Measurements from ENCODE around the gene ATAD3C.
"Not testable (repeated sequence)": the region's sequence is repeated elsewhere in the genome, so short reads cannot be mapped to it uniquely, and the experiment has no call there.

Gene ATAD3C

DNA sequence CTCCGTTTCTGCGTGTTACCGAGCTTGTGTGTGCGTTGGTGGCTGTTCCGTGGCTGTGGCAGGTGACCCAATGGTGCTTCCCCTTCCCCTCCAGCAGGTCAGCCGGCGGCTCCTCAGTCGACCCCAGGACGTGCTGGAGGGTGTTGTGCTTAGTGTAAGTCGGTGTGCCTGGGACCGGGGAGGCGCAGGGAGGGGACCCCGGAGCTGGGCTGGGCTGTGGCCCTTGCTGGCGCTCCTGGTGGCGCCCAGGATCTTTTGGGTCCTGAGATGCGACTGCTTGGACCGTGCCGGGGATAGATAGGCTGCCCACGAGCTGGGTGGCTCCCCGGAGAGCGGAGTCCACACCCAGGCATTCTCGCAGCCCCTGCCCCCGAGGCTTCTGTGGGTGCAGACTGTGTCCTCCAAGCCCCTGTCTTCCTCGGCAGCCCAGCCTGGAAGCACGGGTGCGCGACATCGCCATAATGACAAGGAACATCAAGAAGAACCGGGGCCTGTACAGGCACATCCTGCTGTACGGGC, 5.9 kb downstream of the ATAD3C start:
- Histone ChIP-seq H3K9me3 (ENCODE audit: control insufficient read depth, insufficient read depth, low read depth, low read length) (no peaks in the 10 kb centered on the region), H3K4me1 (ENCODE audit: control insufficient read depth, insufficient read depth, low read length) (no peaks in the 10 kb centered on the region), H3K36me3 (ENCODE audit: control insufficient read depth in 2 of 2, insufficient read depth in 1 of 2, low read length in 2 of 2) (no peaks in the 10 kb centered on the region), H3K4me3 (ENCODE audit: low read depth, low read length) (no peak overlapping the region), H3K27ac (ENCODE audit: extremely low read depth, low read depth, low read length) (no peak overlapping the region)
- ChIA-PET POLR2A (interaction anchor here (0.7 kb wide), 1 partner anchor 68 kb away, joined by 4 read pairs; no protein-coding TSS in a partner anchor), CTCF (interaction anchor here (1.2 kb wide), 1 partner anchor 14 kb away, joined by 6 read pairs; no protein-coding TSS in a partner anchor)
- TF ChIP-seq ZNF549 (tag by site-specific recombination; IDR thresholded peaks at IDR 0.05) (no peak), ZNF596 (tag by site-specific recombination; IDR thresholded peaks at IDR 0.05) (no peak), ZNF202 (tag by site-specific recombination; IDR thresholded peaks at IDR 0.05; ENCODE audit: borderline replicate concordance) (no peak), HIC1 (tag by site-specific recombination; IDR thresholded peaks at IDR 0.05) (no peak), ZNF416 (tag by site-specific recombination; IDR thresholded peaks at IDR 0.05) (no peak)

GRCh38 chr1:1455934-1456333, 6.4 kb downstream of the ATAD3C start:
- CTCF ChIA-PET; H3K9me3 ChIP-seq (ENCODE audit: control insufficient read depth, insufficient read depth, low read depth, low read length); POLR2A ChIA-PET; H3K4me3 ChIP-seq (ENCODE audit: low read depth, low read length); H3K4me1 ChIP-seq (ENCODE audit: control insufficient read depth, insufficient read depth, low read length); H3K36me3 ChIP-seq (ENCODE audit: control insufficient read depth in 2 of 2, insufficient read depth in 1 of 2, low read length in 2 of 2); H3K27ac ChIP-seq (ENCODE audit: extremely low read depth, low read depth, low read length): not testable (repeated sequence)

DNA sequence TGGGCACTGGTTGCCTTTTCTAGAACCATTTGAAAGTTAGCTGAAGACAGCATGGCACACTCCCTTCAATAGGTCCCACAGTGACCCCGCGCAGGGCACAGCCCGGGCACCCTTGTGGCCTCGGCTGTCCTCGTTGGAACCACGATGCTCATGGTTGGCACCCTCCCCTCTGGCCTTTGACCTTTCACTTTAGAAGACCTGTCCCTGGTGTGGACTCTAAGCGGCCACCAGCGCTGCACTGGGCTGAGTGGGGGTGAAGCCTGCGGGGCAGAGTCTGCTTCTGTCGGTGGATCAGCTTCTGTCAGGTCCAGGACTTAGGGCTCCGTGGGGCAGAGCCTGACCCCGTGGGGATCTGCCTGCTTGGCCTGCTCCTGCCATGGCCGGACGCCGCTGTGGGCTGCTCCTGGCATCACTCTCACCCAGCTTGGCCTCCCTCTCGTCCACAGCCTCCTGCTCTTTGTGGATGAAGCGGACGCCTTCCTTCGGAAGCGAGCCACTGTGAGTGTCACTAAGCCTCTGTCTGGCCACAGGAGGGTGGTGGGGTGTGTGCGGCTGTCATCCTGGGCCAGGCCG, 7.3 kb downstream of the ATAD3C start:
- H3K4me3 ChIP-seq (ENCODE audit: low read depth, low read length); H3K36me3 ChIP-seq (ENCODE audit: control insufficient read depth in 2 of 2, insufficient read depth in 1 of 2, low read length in 2 of 2); H3K4me1 ChIP-seq (ENCODE audit: control insufficient read depth, insufficient read depth, low read length); H3K9me3 ChIP-seq (ENCODE audit: control insufficient read depth, insufficient read depth, low read depth, low read length); CTCF ChIA-PET; H3K27ac ChIP-seq (ENCODE audit: extremely low read depth, low read depth, low read length): not testable (repeated sequence)
- POLR2A ChIA-PET: interaction anchor here (0.8 kb wide), 1 partner anchor 46 kb away, joined by 3 read pairs; no protein-coding TSS in a partner anchor

DNA sequence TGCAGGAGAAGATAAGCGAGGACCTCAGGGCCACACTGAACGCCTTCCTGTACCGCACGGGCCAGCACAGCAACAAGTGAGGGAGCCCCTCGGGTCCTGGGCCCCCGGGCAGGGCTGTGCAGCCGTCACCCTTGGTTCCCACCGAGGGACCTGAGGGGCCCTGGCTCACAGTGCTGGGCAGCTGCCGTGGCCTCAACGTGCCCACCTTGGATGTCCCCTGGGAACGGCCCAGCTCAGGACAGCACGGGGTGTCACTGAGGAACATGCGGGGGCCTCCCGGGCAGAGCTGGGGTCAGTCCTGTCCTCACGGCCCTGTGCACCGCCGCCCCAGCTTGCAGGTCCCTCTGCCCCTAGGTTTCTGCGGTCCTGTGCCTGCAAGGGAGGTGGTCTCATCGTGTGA, 9.7 kb downstream of the ATAD3C start:
- H3K36me3 ChIP-seq (ENCODE audit: control insufficient read depth in 2 of 2, insufficient read depth in 1 of 2, low read length in 2 of 2); CTCF ChIA-PET; H3K27ac ChIP-seq (ENCODE audit: extremely low read depth, low read depth, low read length); H3K4me1 ChIP-seq (ENCODE audit: control insufficient read depth, insufficient read depth, low read length); H3K9me3 ChIP-seq (ENCODE audit: control insufficient read depth, insufficient read depth, low read depth, low read length); H3K4me3 ChIP-seq (ENCODE audit: low read depth, low read length); POLR2A ChIA-PET: not testable (repeated sequence)
- TF ChIP-seq SCRT2 (tag by site-specific recombination; IDR thresholded peaks at IDR 0.05): 0 out of 2 replicates have a peak, but pooled peaks have one; percentile 13

DNA sequence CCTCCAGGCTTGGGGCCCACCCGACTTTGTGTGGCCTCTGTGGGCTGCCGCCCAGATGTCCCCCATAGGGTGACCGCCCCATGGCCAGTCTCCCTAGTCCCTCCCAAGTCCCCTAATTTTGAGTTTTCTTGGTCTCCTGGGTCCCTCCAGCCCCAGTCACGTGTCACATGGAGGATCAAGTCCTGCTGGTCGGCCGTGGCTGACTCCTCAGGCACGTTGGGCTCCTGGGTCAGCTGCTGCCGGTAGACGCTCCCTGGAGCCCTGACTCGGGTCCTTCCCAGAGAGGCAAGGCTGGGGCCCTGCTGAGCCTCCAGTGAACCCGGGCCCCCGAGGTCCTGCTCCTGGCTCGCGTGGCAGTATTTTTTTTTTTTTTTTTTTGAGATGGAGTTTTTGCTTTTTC, 10.2 kb downstream of the ATAD3C start:
- H3K4me3 ChIP-seq (ENCODE audit: low read depth, low read length); H3K36me3 ChIP-seq (ENCODE audit: control insufficient read depth in 2 of 2, insufficient read depth in 1 of 2, low read length in 2 of 2); POLR2A ChIA-PET; H3K4me1 ChIP-seq (ENCODE audit: control insufficient read depth, insufficient read depth, low read length); H3K27ac ChIP-seq (ENCODE audit: extremely low read depth, low read depth, low read length); H3K9me3 ChIP-seq (ENCODE audit: control insufficient read depth, insufficient read depth, low read depth, low read length); CTCF ChIA-PET: not testable (repeated sequence)

DNA sequence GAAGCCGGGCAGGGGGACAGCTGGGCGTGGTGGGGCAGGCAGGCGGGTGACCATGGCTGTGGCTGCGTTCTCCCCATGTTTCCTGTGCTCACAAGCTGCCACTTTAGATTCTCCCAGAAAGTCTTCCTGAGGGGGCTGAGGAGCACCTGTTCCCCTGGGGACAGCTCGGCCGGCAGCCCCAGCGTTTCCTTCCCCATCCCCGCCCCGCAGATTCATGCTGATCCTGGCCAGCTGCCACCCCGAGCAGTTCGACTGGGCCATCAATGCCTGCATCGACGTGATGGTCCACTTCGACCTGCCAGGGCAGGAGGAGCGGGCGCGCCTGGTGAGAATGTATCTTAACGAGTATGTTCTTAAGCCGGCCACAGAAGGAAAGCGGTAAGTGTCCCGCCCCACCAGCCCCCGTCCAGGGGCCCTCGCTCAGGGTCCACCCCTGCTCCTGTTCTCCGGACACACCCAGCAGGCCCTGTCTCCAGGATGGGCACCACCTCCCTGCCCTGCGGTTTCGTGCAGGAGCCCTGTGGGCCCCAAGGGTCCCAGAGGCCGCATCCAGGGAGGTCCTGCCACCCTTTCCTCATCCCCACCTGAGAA, 11.1 kb downstream of the ATAD3C start:
- ChIA-PET CTCF (no interaction called here), POLR2A (no interaction called here)
- Histone ChIP-seq H3K27ac (ENCODE audit: extremely low read depth, low read depth, low read length) (no peak overlapping the region), H3K4me3 (ENCODE audit: low read depth, low read length) (no peak overlapping the region), H3K4me1 (ENCODE audit: control insufficient read depth, insufficient read depth, low read length) (no peaks in the 10 kb centered on the region), H3K36me3 (ENCODE audit: control insufficient read depth in 2 of 2, insufficient read depth in 1 of 2, low read length in 2 of 2) (no peaks in the 10 kb centered on the region), H3K9me3 (ENCODE audit: control insufficient read depth, insufficient read depth, low read depth, low read length) (no peaks in the 10 kb centered on the region)
- no peak for TF ChIP-seq ZNF223 (tag by site-specific recombination; IDR thresholded peaks at IDR 0.05)
- TF ChIP-seq GFI1B (tag by site-specific recombination; IDR thresholded peaks at IDR 0.05): no peak
- no peak for TF ChIP-seq EGR2 (tag by site-specific recombination; IDR thresholded peaks at IDR 0.05; ENCODE audit: low read depth)
- TF ChIP-seq PRDM2 (tag by site-specific recombination; IDR thresholded peaks at IDR 0.05; ENCODE audit: borderline replicate concordance): no peak

All from HEK293 (cell line).